ENCODE measurements around the gene NPPA.

NPPA gene

GRCh38 chr1:11858968-11859871, 11.6 kb upstream of the NPPA start:
- Histone ChIP-seq H3K27me3 (ENCODE audit: control insufficient read depth, insufficient read depth, low read length, poor library complexity, severe bottlenecking) (peaks cover 39% of the 10 kb centered on the region), H3K4me3 (ENCODE audit: insufficient read depth, low read depth, low read length) (no peak overlapping the region), H3K4me1 (ENCODE audit: control insufficient read depth, insufficient read depth, low read length) (peaks cover 6% of the 10 kb centered on the region), H3K36me3 (ENCODE audit: control insufficient read depth, insufficient read depth, low read length) (no peaks in the 10 kb centered on the region), H3K9me3 (ENCODE audit: control insufficient read depth, low read length) (no peaks in the 10 kb centered on the region), H3K27ac (ENCODE audit: insufficient read depth, low read depth, low read length, poor library complexity, severe bottlenecking) (no peak overlapping the region)
- 4 to 5% methylated on average over 53 of the region's 53 CpGs for WGBS, 2 experiments

- Histone ChIP-seq H3K9me3 (ENCODE audit: control insufficient read depth, low read length) (no peaks in the 10 kb centered on the region), H3K4me3 (ENCODE audit: insufficient read depth, low read depth, low read length) (no peak within 1 kb of the TSS), H3K36me3 (ENCODE audit: control insufficient read depth, insufficient read depth, low read length) (no peaks in the 10 kb centered on the region), H3K4me1 (ENCODE audit: control insufficient read depth, insufficient read depth, low read length) (peaks cover 6% of the 10 kb centered on the region), H3K27me3 (ENCODE audit: control insufficient read depth, insufficient read depth, low read length, poor library complexity, severe bottlenecking) (peaks cover 39% of the 10 kb centered on the region), H3K27ac (ENCODE audit: insufficient read depth, low read depth, low read length, poor library complexity, severe bottlenecking) (no peak within 1 kb of the TSS)
- 25 to 27% methylated on average over 16 of the region's 16 CpGs for WGBS, 2 experiments
Measured at GRCh38 chr1:11858613-11858967, 11.0 kb upstream of the NPPA start, which contains the start of gene NPPB. Gene NPPB, minus strand, starts transcription at chr1:11858945. Its CDS starts 112 bp downstream, at chr1:11858833.

- H3K9me3 ChIP-seq (ENCODE audit: control insufficient read depth, low read length) = no peaks in the 10 kb centered on the region
- peaks cover 6% of the 10 kb centered on the region for H3K4me1 ChIP-seq (ENCODE audit: control insufficient read depth, insufficient read depth, low read length)
- H3K36me3 ChIP-seq (ENCODE audit: control insufficient read depth, insufficient read depth, low read length) = no peaks in the 10 kb centered on the region
- no peak overlapping the region for H3K27ac ChIP-seq (ENCODE audit: insufficient read depth, low read depth, low read length, poor library complexity, severe bottlenecking)
- peaks cover 39% of the 10 kb centered on the region for H3K27me3 ChIP-seq (ENCODE audit: control insufficient read depth, insufficient read depth, low read length, poor library complexity, severe bottlenecking)
- 86 to 88% methylated on average over 14 of the region's 14 CpGs for WGBS, 2 experiments
- H3K4me3 ChIP-seq (ENCODE audit: insufficient read depth, low read depth, low read length) = no peak overlapping the region
Measured at GRCh38 chr1:11858158-11858557, 10.6 kb upstream of the NPPA start.

GRCh38 chr1:11857164-11857851, 9.7 kb upstream of the NPPA start:
- H3K4me3 ChIP-seq (ENCODE audit: insufficient read depth, low read depth, low read length) = no peak overlapping the region
- 56 to 67% methylated on average over 8 to 9 of the region's 10 CpGs for WGBS, 2 experiments
- H3K4me1 ChIP-seq (ENCODE audit: control insufficient read depth, insufficient read depth, low read length) = peaks cover 6% of the 10 kb centered on the region
- H3K9me3 ChIP-seq (ENCODE audit: control insufficient read depth, low read length) = no peaks in the 10 kb centered on the region
- H3K27me3 ChIP-seq (ENCODE audit: control insufficient read depth, insufficient read depth, low read length, poor library complexity, severe bottlenecking) = peaks cover 39% of the 10 kb centered on the region
- no peaks in the 10 kb centered on the region for H3K36me3 ChIP-seq (ENCODE audit: control insufficient read depth, insufficient read depth, low read length)
- no peak overlapping the region for H3K27ac ChIP-seq (ENCODE audit: insufficient read depth, low read depth, low read length, poor library complexity, severe bottlenecking)

- Histone ChIP-seq H3K27me3 (ENCODE audit: control insufficient read depth, insufficient read depth, low read length, poor library complexity, severe bottlenecking) (peaks cover 39% of the 10 kb centered on the region), H3K9me3 (ENCODE audit: control insufficient read depth, low read length) (no peaks in the 10 kb centered on the region), H3K27ac (ENCODE audit: insufficient read depth, low read depth, low read length, poor library complexity, severe bottlenecking) (no peak overlapping the region), H3K4me3 (ENCODE audit: insufficient read depth, low read depth, low read length) (no peak overlapping the region), H3K36me3 (ENCODE audit: control insufficient read depth, insufficient read depth, low read length) (no peaks in the 10 kb centered on the region), H3K4me1 (ENCODE audit: control insufficient read depth, insufficient read depth, low read length) (peaks cover 6% of the 10 kb centered on the region)
- WGBS, 2 experiments = 64% methylated on average over 3 of the region's 3 CpGs
Measured at GRCh38 chr1:11856698-11857097, 9.1 kb upstream of the NPPA start.

- WGBS, 2 experiments = 87 to 90% methylated on average over 8 of the region's 8 CpGs
- no peak overlapping the region for H3K27ac ChIP-seq (ENCODE audit: insufficient read depth, low read depth, low read length, poor library complexity, severe bottlenecking)
- no peaks in the 10 kb centered on the region for H3K36me3 ChIP-seq (ENCODE audit: control insufficient read depth, insufficient read depth, low read length)
- no peak overlapping the region for H3K4me3 ChIP-seq (ENCODE audit: insufficient read depth, low read depth, low read length)
- H3K27me3 ChIP-seq (ENCODE audit: control insufficient read depth, insufficient read depth, low read length, poor library complexity, severe bottlenecking) = peaks cover 34% of the 10 kb centered on the region
- H3K4me1 ChIP-seq (ENCODE audit: control insufficient read depth, insufficient read depth, low read length) = peaks cover 6% of the 10 kb centered on the region
- H3K9me3 ChIP-seq (ENCODE audit: control insufficient read depth, low read length) = no peaks in the 10 kb centered on the region
Measured at GRCh38 chr1:11855430-11855829, 7.8 kb upstream of the NPPA start.

GRCh38 chr1:11854519-11854918, 6.9 kb upstream of the NPPA start:
- peaks cover 31% of the 10 kb centered on the region for H3K27me3 ChIP-seq (ENCODE audit: control insufficient read depth, insufficient read depth, low read length, poor library complexity, severe bottlenecking)
- 75 to 79% methylated on average over 8 of the region's 8 CpGs for WGBS, 2 experiments
- H3K4me1 ChIP-seq (ENCODE audit: control insufficient read depth, insufficient read depth, low read length) = peaks cover 6% of the 10 kb centered on the region
- H3K27ac ChIP-seq (ENCODE audit: insufficient read depth, low read depth, low read length, poor library complexity, severe bottlenecking) = no peak overlapping the region
- no peaks in the 10 kb centered on the region for H3K36me3 ChIP-seq (ENCODE audit: control insufficient read depth, insufficient read depth, low read length)
- H3K9me3 ChIP-seq (ENCODE audit: control insufficient read depth, low read length) = no peaks in the 10 kb centered on the region
- H3K4me3 ChIP-seq (ENCODE audit: insufficient read depth, low read depth, low read length) = no peak overlapping the region

GRCh38 chr1:11851180-11851579, 3.6 kb upstream of the NPPA start:
- no peaks in the 10 kb centered on the region for H3K9me3 ChIP-seq (ENCODE audit: control insufficient read depth, low read length)
- WGBS, 2 experiments = 88 to 89% methylated on average over 7 of the region's 7 CpGs
- no peak overlapping the region for H3K4me3 ChIP-seq (ENCODE audit: insufficient read depth, low read depth, low read length)
- H3K36me3 ChIP-seq (ENCODE audit: control insufficient read depth, insufficient read depth, low read length) = no peaks in the 10 kb centered on the region
- no peaks in the 10 kb centered on the region for H3K4me1 ChIP-seq (ENCODE audit: control insufficient read depth, insufficient read depth, low read length)
- H3K27me3 ChIP-seq (ENCODE audit: control insufficient read depth, insufficient read depth, low read length, poor library complexity, severe bottlenecking) = no peaks in the 10 kb centered on the region
- H3K27ac ChIP-seq (ENCODE audit: insufficient read depth, low read depth, low read length, poor library complexity, severe bottlenecking) = no peak overlapping the region

GRCh38 chr1:11850156-11850555, 2.6 kb upstream of the NPPA start:
- Histone ChIP-seq H3K4me3 (ENCODE audit: insufficient read depth, low read depth, low read length) (no peak overlapping the region), H3K27ac (ENCODE audit: insufficient read depth, low read depth, low read length, poor library complexity, severe bottlenecking) (no peak overlapping the region), H3K27me3 (ENCODE audit: control insufficient read depth, insufficient read depth, low read length, poor library complexity, severe bottlenecking) (no peaks in the 10 kb centered on the region), H3K4me1 (ENCODE audit: control insufficient read depth, insufficient read depth, low read length) (no peaks in the 10 kb centered on the region), H3K9me3 (ENCODE audit: control insufficient read depth, low read length) (no peaks in the 10 kb centered on the region), H3K36me3 (ENCODE audit: control insufficient read depth, insufficient read depth, low read length) (no peaks in the 10 kb centered on the region)
- 77 to 81% methylated on average over 11 of the region's 11 CpGs for WGBS, 2 experiments

GRCh38 chr1:11848373-11848700, 754 bp upstream of the NPPA start:
- Histone ChIP-seq H3K36me3 (ENCODE audit: control insufficient read depth, insufficient read depth, low read length) (peaks cover 8% of the 10 kb centered on the region), H3K27me3 (ENCODE audit: control insufficient read depth, insufficient read depth, low read length, poor library complexity, severe bottlenecking) (no peaks in the 10 kb centered on the region), H3K4me3 (ENCODE audit: insufficient read depth, low read depth, low read length) (no peak overlapping the region), H3K4me1 (ENCODE audit: control insufficient read depth, insufficient read depth, low read length) (no peaks in the 10 kb centered on the region), H3K9me3 (ENCODE audit: control insufficient read depth, low read length) (no peaks in the 10 kb centered on the region), H3K27ac (ENCODE audit: insufficient read depth, low read depth, low read length, poor library complexity, severe bottlenecking) (no peak overlapping the region)
- 90 to 93% methylated on average over 9 of the region's 9 CpGs for whole genome bisulfite sequencing, 2 experiments

Data from ectodermal cell (in vitro differentiated cells).